HepG2 (cell line): ENCODE data around the gene ADCY7. TPM values are rescaled to one million over a fixed set of nuclear protein-coding genes. Genes with fewer than 3 reads are reported as not detected.
A peak's percentile ranks its signal among the peaks of the same experiment; 100 is the strongest.

Source experiments
- ATAC-seq: fragments of 200-7000 bp; cut with Tn5 transposase; 3 replicates; pipeline ENCODE4 v1.9.1; 2020; ENCODE audit warnings: mild to moderate bottlenecking, moderate library complexity
- BruUV-seq: library from RNA; stranded (reverse); fragments of 400-500 nt; replicated peaks from 2 replicates; lab custom pipeline; 2021; lab: Mats Ljungman, UMichigan
- CTCF ChIA-PET: fragments of 300-600 bp; formaldehyde crosslinking; extraction: SDS; loops from one replicate; lab custom pipeline; 2021; ENCODE audit warnings: low total read pairs, inconsistent platforms, low intra/inter-chr PET ratio; lab: Yijun Ruan, JAX
- POLR2A ChIA-PET: fragments of 350-600 bp; sonication (Branson Sonifier 250); formaldehyde crosslinking; loops from one replicate; lab custom pipeline; 2020; ENCODE audit warnings: antibody characterized with exemption, inconsistent platforms; lab: Yijun Ruan, JAX
- DNase-seq: peaks from one replicate; pipeline ENCODE4 v3.0.0-alpha.2; 2015; ENCODE audit warnings: low spot score
- FAIRE-seq: peaks from 3 replicates; lab custom pipeline; 2011; peaks lifted over from hg19 to GRCh38; lab: Jason Lieb, UNC
- H2AFZ ChIP-seq: one replicate; pipeline ENCODE4 v1.6.1; 2011; ENCODE audit warnings: low read length, inconsistent platforms
- H3K27ac ChIP-seq: fragments of 300-600 bp; 3 replicates; pipeline ENCODE4 v1.8.0; 2011; ENCODE audit warnings: mixed run types, mild to moderate bottlenecking, mixed read lengths, low read length, inconsistent platforms; ENCODE audit not compliant: insufficient read depth; ENCODE audit errors: extremely low read length
- H3K27me3 ChIP-seq, 2 experiments: fragments of 200-600 bp in 1 of 2; 2 replicates in 1 of 2; 3 replicates in 1 of 2; pipeline versions ENCODE4 v1.6.0 to v1.8.0; 2011; ENCODE audit warnings: low read length in 2 of 2, mild to moderate bottlenecking in 2 of 2, moderate library complexity in 2 of 2, inconsistent platforms in 1 of 2; ENCODE audit not compliant: insufficient read depth in 2 of 2, control insufficient read depth in 1 of 2
- H3K36me3 ChIP-seq, 2 experiments: fragments of 200-600 bp in 1 of 2; replicated peaks in 1 of 2; 2 replicates in 1 of 2; 3 replicates in 1 of 2; pipeline versions ENCODE4 v1.5.1 to v1.8.0; 2011; ENCODE audit warnings: low read length in 2 of 2, inconsistent platforms in 1 of 2; ENCODE audit not compliant: insufficient read depth in 2 of 2, control insufficient read depth in 1 of 2
- H3K4me1 ChIP-seq: 2 replicates; pipeline ENCODE4 v1.5.1; 2012; ENCODE audit warnings: low read length, inconsistent platforms; ENCODE audit not compliant: insufficient read depth
- H3K4me2 ChIP-seq: 2 replicates; pipeline ENCODE4 v1.6.0; 2011; ENCODE audit warnings: low read depth, low read length, inconsistent platforms
- H3K4me3 ChIP-seq, 3 experiments: fragments of 200-600 bp in 1 of 3; sonication (generic), shearing (Covaris generic) in 1 of 3; replicated peaks in 1 of 3; 2 replicates each; pipeline ENCODE4 v1.5.1; 2011 to 2016; ENCODE audit warnings: low read length in 3 of 3, inconsistent platforms in 2 of 3, low read depth in 2 of 3, mild to moderate bottlenecking in 2 of 3, control low read depth in 1 of 3, mixed read lengths in 1 of 3; ENCODE audit not compliant: insufficient read depth in 1 of 3
- H3K79me2 ChIP-seq: one replicate; pipeline ENCODE4 v1.6.1; 2011; ENCODE audit warnings: low read length, inconsistent platforms; ENCODE audit not compliant: insufficient read depth
- H3K9ac ChIP-seq: 2 replicates; pipeline ENCODE4 v1.6.0; 2011; ENCODE audit warnings: mild to moderate bottlenecking, low read depth, low read length, inconsistent platforms; ENCODE audit not compliant: insufficient read depth
- H3K9me3 ChIP-seq: 2 replicates; pipeline ENCODE4 v1.5.1; 2012; ENCODE audit warnings: mild to moderate bottlenecking, low read length
- H4K20me1 ChIP-seq: 2 replicates; pipeline ENCODE4 v1.6.0; 2011; ENCODE audit warnings: inconsistent platforms, mild to moderate bottlenecking, low read length, moderate library complexity; ENCODE audit not compliant: insufficient read depth
- CTCF ChIP-seq: sonication (generic); formaldehyde crosslinking; IDR thresholded peaks from 2 replicates; pipeline ENCODE4 v1.5.0; 2020; ENCODE audit warnings: mild to moderate bottlenecking, missing genetic modification reagents, moderate library complexity
- GABPA ChIP-seq, 2 experiments: IDR thresholded peaks; 2 replicates each; pipeline ENCODE4 v1.6.1; 2011 to 2016; ENCODE audit warnings: low read depth in 2 of 2, low read length in 1 of 2, missing biosample characterization in 1 of 2, missing genetic modification characterization in 1 of 2
- HOMEZ ChIP-seq: IDR thresholded peaks from 2 replicates; pipeline ENCODE4 v1.6.1; 2016; ENCODE audit warnings: low read depth
- PHB2 ChIP-seq: fragments of 450-650 bp; IDR thresholded peaks from 2 replicates; pipeline ENCODE4 v1.6.1; 2018; ENCODE audit not compliant: partially characterized antibody
- ZNF230 ChIP-seq: sonication (generic); formaldehyde crosslinking; IDR thresholded peaks from 2 replicates; pipeline ENCODE4 v1.4.0; 2020; ENCODE audit warnings: mild to moderate bottlenecking, missing genetic modification reagents
- ZNF7 ChIP-seq: IDR thresholded peaks from 2 replicates; pipeline ENCODE4 v1.6.1; 2016; ENCODE audit warnings: missing biosample characterization, missing genetic modification reagents
- ZSCAN9 ChIP-seq: IDR thresholded peaks from 2 replicates; pipeline ENCODE4 v1.6.1; 2016; ENCODE audit warnings: borderline replicate concordance
- WGBS: methylation state at CpG from one replicate; pipeline ENCODE4 v1.1.6; 2017; ENCODE audit warnings: low lambda C conversion rate; 5-methylcytosine and 5-hydroxymethylcytosine counted together
- in situ Hi-C: cut with HindIII; loops from 2 replicates; pipeline ENCODE4 v1.10.0; 2017; ENCODE audit warnings: low pct_unique_long_range_greater_than_20kb; ENCODE audit not compliant: extremely low pct_ligation_motif_present
- intact Hi-C: fragments of 100-400 bp; cut with micrococcal nuclease; formaldehyde crosslinking; loops from one replicate; pipeline ENCODE4 v1.10.0; 2022; ENCODE audit not compliant: unreplicated experiment
- polyA plus RNA-seq, 8 experiments: library from polyadenylated mRNA; depleted of rRNA in 3 of 8; stranded (reverse) in 7 of 8; unstranded in 1 of 8; fragments of >200 nt; fragmentation: Illumina TruSeq in 4 of 8; extraction: Trizol in 4 of 8; gene quantifications; 2 replicates each; pipeline versions ENCODE4 v1.2.1 to v1.2.3, GENCODE V29; 2011 to 2016; ENCODE audit warnings: low read depth in 4 of 8, missing spikeins in 1 of 8, mixed read lengths in 1 of 8; ENCODE audit not compliant: insufficient read depth in 1 of 8
- total RNA-seq, 5 experiments: library from RNA; depleted of rRNA; stranded (reverse); fragments of >200 nt; fragmentation: Illumina TruSeq; extraction: Trizol; gene quantifications; 2 replicates each; pipeline ENCODE4 v1.2.3, GENCODE V29; 2016; ENCODE audit warnings: low read depth in 1 of 5
- TF ChIP-seq, protein P1 (sequence below): IDR thresholded peaks from 2 replicates; pipeline ENCODE4 v1.6.1; 2016; ENCODE audit warnings: low read depth, control low read depth
- TF ChIP-seq, protein P2 (sequence below): sonication (generic); formaldehyde crosslinking; conservative IDR thresholded peaks from 2 replicates; pipeline ENCODE4 v1.8.1; 2023; ENCODE audit warnings: missing genetic modification reagents

The ADCY7 gene
- total and polyA plus RNA-seq, 2 of the 13 experiments (the other 11 are each of a cell fraction or from before 2014, with no cell fraction given): 2.2 to 4.3 TPM

DNA sequence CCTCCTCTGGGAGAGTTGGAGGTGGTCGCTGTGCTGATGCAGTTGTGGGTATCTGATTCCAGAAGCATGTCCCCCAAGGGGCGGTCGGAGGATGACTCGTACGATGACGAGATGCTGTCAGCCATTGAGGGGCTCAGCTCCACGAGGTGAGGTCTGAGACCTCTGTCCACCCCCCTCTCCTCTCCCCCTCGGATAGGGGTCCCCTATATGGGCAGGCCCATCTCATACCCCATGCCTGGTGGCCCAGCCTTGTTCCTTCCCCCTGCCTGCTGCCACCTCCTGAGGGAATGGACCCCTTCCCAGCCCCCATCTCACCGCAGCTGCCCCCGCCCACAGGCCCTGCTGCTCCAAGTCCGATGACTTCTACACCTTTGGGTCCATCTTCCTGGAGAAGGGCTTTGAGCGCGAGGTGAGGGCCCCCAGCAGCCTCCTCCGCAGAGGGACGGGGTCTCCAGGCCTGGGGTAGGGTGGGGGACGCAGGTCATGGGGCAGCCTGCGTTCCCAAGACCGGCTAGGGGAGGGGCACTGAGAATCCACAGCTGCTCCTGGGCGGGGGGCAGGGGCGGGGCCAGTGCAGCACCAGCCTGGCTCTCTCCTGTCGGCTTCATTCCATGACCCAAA lies 39.2 kb downstream of the ADCY7 start:
- CTCF ChIA-PET: no interaction called here
- in situ Hi-C loops: no loop called here
- H3K9me3 ChIP-seq: no peaks in the 10 kb centered on the region
- POLR2A ChIA-PET: no interaction called here
- BruUV-seq: no TSS peak
- DNase-seq (no peak), ATAC-seq (no peak), FAIRE-seq (no peak)
- H3K79me2 ChIP-seq: no peaks in the 10 kb centered on the region
- H3K9ac ChIP-seq: no peak overlapping the region
- WGBS: 74% methylated on average over 18 of the region's 21 CpGs
- H3K36me3 ChIP-seq: no peaks in the 10 kb centered on the region
- no peak overlapping the region for H3K4me2 ChIP-seq
- H3K27ac ChIP-seq: no peak overlapping the region
- no peak for TF ChIP-seq CTCF (CRISPR knock-in tag)
- TF ChIP-seq HOMEZ (CRISPR knock-in tag): no peak
- no peak for TF ChIP-seq ZNF7 (CRISPR knock-in tag)
- H3K27me3 ChIP-seq: peaks cover 0 to 24% of the 10 kb centered on the region in 2 experiments; a peak in 2 of 5 replicates
- no peak overlapping the region for H2AFZ ChIP-seq
- no peaks in the 10 kb centered on the region for H4K20me1 ChIP-seq
- H3K4me3 ChIP-seq: no peak overlapping the region
- intact Hi-C loops: no loop called here
- H3K4me1 ChIP-seq: peaks cover 57% of the 10 kb centered on the region

GRCh38 chr16:50306287-50306686 lies 39.9 kb downstream of the ADCY7 start:
- Histone ChIP-seq H3K79me2 (no peaks in the 10 kb centered on the region), H4K20me1 (no peaks in the 10 kb centered on the region), H3K4me2 (no peak overlapping the region), H3K27me3 (peaks cover 0 to 24% of the 10 kb centered on the region in 2 experiments; a peak in 2 of 5 replicates), H2AFZ (no peak overlapping the region), H3K4me1 (peaks cover 60% of the 10 kb centered on the region), H3K4me3 (no peak overlapping the region), H3K9ac (no peak overlapping the region), H3K9me3 (no peaks in the 10 kb centered on the region), H3K36me3 (no peaks in the 10 kb centered on the region), H3K27ac (no peak overlapping the region)
- in situ Hi-C loops (no loop called here), intact Hi-C loops (no loop called here)
- ATAC-seq (no peak), FAIRE-seq (no peak), DNase-seq (no peak)
- BruUV-seq: no TSS peak
- 48% methylated on average over 6 of the region's 9 CpGs for WGBS
- ChIA-PET CTCF (no interaction called here), POLR2A (interaction anchor here (1.3 kb wide), 1 partner anchor 9 kb away, joined by 6 read pairs; no protein-coding TSS in a partner anchor)
- TF ChIP-seq ZNF230 (CRISPR knock-in tag) (no peak), GABPA (IDR thresholded peaks at IDR 0.05; ENCODE audit: low read depth, low read length) (no peak), GABPA (CRISPR knock-in tag; IDR thresholded peaks at IDR 0.05; ENCODE audit: low read depth) (no peak), PHB2 (no peak), ZSCAN9 (CRISPR knock-in tag) (no peak)
- TF ChIP-seq, protein P1, sequence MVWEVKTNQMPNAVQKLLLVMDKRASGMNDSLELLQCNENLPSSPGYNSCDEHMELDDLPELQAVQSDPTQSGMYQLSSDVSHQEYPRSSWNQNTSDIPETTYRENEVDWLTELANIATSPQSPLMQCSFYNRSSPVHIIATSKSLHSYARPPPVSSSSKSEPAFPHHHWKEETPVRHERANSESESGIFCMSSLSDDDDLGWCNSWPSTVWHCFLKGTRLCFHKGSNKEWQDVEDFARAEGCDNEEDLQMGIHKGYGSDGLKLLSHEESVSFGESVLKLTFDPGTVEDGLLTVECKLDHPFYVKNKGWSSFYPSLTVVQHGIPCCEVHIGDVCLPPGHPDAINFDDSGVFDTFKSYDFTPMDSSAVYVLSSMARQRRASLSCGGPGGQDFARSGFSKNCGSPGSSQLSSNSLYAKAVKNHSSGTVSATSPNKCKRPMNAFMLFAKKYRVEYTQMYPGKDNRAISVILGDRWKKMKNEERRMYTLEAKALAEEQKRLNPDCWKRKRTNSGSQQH (CRISPR knock-in tag): no peak
- TF ChIP-seq, protein P2, sequence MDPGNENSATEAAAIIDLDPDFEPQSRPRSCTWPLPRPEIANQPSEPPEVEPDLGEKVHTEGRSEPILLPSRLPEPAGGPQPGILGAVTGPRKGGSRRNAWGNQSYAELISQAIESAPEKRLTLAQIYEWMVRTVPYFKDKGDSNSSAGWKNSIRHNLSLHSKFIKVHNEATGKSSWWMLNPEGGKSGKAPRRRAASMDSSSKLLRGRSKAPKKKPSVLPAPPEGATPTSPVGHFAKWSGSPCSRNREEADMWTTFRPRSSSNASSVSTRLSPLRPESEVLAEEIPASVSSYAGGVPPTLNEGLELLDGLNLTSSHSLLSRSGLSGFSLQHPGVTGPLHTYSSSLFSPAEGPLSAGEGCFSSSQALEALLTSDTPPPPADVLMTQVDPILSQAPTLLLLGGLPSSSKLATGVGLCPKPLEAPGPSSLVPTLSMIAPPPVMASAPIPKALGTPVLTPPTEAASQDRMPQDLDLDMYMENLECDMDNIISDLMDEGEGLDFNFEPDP (CRISPR knock-in tag): 0 out of 2 replicates have a peak, but pooled peaks have one; percentile 20
